Right cardiac atrium (tissue), 5 donors: Measurements from ENCODE around the gene MC1R. TPM values are rescaled to one million over a fixed set of nuclear protein-coding genes. Genes with fewer than 3 reads are reported as not detected.
"Not testable (repeated sequence)": the region's sequence is repeated elsewhere in the genome, so short reads cannot be mapped to it uniquely, and the experiment has no call there.

ENCODE experiments used
- ATAC-seq, 2 donors: fragments of 200-7000 bp; cut with Tn5 transposase; one replicate each; pipeline versions ENCODE4 v1.8.0 to v1.9.1; 2020; ENCODE audit warnings: moderate library complexity in 2 of 2, mild to moderate bottlenecking in 1 of 2
- DNase-seq, 3 donors: peaks; one replicate each; pipeline ENCODE4 v3.0.0-alpha.2; 2020
- H3K27ac ChIP-seq: one replicate; pipeline ENCODE4 v1.5.1; 2013; ENCODE audit warnings: mild to moderate bottlenecking, low read length, control low read depth, moderate library complexity
- H3K27me3 ChIP-seq: one replicate; pipeline ENCODE4 v1.6.1; 2013; ENCODE audit not compliant: control insufficient read depth, insufficient read depth
- H3K4me1 ChIP-seq: one replicate; pipeline ENCODE4 v1.6.1; 2013; ENCODE audit warnings: low read length; ENCODE audit not compliant: control insufficient read depth, insufficient read depth
- H3K4me3 ChIP-seq: one replicate; pipeline ENCODE4 v1.5.1; 2013; ENCODE audit warnings: low read length, control low read depth
- H3K9me3 ChIP-seq: one replicate; pipeline ENCODE4 v1.6.1; 2013; ENCODE audit warnings: low read length; ENCODE audit not compliant: control insufficient read depth
- WGBS: extraction: QIAGEN DNeasy Blood & Tissue Kit; methylation state at CpG from one replicate; pipeline ENCODE4 v1.1.7; 2013; 5-methylcytosine and 5-hydroxymethylcytosine counted together
- intact Hi-C, 4 donors: fragments of 100-400 bp; cut with DNase I; formaldehyde crosslinking; loops; one replicate each; pipeline versions ENCODE4 v1.11.0 to v1.14.0; 2022 to 2023
- polyA plus RNA-seq: library from polyadenylated mRNA; stranded (reverse); fragments of 200-250 nt; gene quantifications from one replicate; pipeline ENCODE4 v1.2.3, GENCODE V29; 2013
- total RNA-seq, 4 donors: library from RNA; stranded (reverse); fragmentation: NEBNext Ultra II Directional; extraction: Animal tissue kit (Norgen Biotek cat#: 25700); gene quantifications; one replicate each; pipeline ENCODE4 v1.2.1, GENCODE V29; 2021
- donor health status: healthy with polysubstance abuse.
- donor health status: DM: no; HTN: yes; CAD: no.
- donor health status: DM: no; HTN: no; CAD: no.
- donor health status: DM: no; HTN: yes; CAD: no; lungs with severe emphysema.
- donor health status: DM: yes; HTN: yes; CAD: no.

The MC1R gene
- total and polyA plus RNA-seq, 5 donors, result 1.3 to 2.6 (median 1.6) TPM

DNA sequence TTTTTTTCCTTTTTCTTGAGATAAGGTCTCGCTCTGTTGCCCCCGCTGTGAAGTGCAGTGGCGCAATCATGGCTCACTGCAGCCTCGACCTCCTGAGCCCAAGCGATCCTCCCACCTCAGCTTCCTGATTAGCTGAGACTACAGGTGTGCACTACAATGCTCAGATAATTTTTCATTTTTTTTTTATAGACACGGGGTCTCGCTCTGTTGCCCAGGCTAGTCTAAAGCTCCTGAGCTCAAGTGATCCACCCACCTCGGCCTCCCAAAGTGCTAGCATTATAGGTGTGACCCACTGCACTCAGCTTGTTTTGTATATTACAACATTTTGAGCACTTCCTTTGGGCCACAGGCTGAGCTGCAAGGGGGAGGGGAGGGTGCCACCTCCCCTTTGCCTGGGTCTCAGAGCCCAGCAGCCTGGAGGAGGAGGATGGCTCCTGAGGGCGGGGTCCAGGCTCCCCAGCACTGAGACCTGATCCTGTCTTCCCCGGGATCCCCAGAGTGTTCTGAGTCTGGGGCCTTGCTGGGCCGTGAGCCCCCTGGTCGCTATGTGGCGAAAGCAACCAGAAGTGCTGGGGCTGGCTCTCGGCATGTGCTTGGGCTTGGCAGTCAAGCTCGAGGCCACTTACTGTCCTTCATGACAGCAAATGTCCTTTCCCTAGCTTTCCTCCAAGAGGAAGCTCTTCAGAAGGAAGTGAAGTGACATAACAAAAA lies 38.0 kb downstream of the MC1R start:
- Histone ChIP-seq H3K27me3 (no peaks in the 10 kb centered on the region), H3K9me3 (no peaks in the 10 kb centered on the region), H3K4me3 (no peak overlapping the region), H3K4me1 (no peaks in the 10 kb centered on the region), H3K27ac (no peak overlapping the region)
- ATAC-seq (peak in 1 of 2 donors; percentile 9), DNase-seq (no peak)
- WGBS, result 88% methylated on average over 15 of the region's 15 CpGs
- intact Hi-C loops, result no loop called here

DNA sequence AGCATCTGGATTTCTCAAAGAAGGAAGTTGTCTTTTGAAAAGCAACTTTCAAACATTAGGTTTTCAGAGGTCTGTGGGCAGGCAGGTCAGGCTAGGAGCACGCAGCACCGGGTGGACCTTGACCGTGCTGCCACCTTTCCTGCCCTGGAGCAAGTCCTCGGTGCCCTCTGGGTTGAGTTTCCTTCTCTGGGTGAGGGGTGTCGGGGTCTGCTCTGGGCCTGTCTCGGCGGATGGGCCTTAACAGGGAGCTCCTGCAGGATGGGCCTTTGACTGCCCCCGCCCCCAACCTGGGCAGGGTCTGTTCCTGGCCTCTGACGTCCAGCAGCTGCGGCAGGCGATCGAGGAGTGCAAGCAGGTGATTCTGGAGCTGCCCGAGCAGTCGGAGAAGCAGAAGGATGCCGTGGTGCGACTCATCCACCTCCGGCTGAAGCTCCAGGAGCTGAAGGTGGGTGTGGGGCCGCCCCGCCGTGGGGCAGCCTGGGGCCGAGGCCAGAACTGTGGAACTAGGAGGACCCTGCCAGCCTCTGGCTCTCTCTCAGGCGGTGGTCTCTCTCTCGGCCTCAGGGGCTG lies 38.6 kb downstream of the MC1R start:
- 91% methylated on average over 23 of the region's 23 CpGs for WGBS
- DNase-seq (no peak), ATAC-seq (no peak)
- Histone ChIP-seq H3K27me3 (no peaks in the 10 kb centered on the region), H3K4me3 (no peak overlapping the region), H3K9me3 (no peaks in the 10 kb centered on the region), H3K4me1 (no peaks in the 10 kb centered on the region), H3K27ac (no peak overlapping the region)
- intact Hi-C loops, result no loop called here

DNA sequence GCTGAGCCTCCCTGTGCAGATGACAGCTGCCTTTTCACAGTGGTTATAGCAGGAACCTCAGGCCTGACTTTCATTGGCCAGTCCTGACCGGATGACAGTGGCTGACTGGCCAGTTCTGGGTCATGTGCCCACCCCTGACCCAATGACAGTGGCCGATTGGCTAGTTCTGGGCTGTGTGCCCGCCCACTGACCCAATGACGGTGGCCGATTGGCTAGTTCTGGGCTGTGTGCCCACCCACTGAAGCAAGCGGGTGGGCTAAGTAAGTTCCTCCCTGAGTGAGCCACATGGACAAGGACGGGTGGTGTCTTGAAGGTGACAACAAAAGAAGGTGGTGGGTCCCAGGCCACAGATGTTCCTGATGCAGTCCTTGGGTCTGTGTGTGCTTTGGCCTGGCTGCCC lies 39.4 kb downstream of the MC1R start:
- no peaks in the 10 kb centered on the region for H3K9me3 ChIP-seq
- H3K4me1 ChIP-seq, result no peaks in the 10 kb centered on the region
- intact Hi-C loops, result no loop called here
- no peaks in the 10 kb centered on the region for H3K27me3 ChIP-seq
- ATAC-seq (peak; percentile 61 to 66), DNase-seq (peak; percentile 49 to 82 (median 78))
- WGBS, result 88% methylated on average over 7 of the region's 7 CpGs
- H3K4me3 ChIP-seq, result no peak overlapping the region
- H3K27ac ChIP-seq, result no peak overlapping the region

DNA sequence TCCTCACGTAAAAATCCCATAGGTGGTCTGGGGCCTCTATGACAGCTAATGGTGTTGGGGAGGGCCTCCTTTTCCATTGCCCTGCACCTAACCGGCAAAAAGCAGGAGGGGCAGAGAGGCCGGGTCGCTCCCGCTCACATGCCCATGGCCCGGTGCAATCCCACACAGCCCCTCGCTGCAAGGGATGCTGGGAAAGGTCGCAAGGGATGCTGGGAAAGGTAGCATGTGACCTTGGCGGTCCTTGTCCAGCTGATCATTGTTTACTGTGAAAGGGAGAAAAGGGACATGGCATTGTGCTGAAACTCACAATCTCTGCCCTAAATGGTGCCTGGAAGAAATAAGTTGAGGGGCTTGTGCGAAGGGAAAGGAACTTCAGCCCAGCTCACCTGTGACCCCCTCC lies 39.9 kb downstream of the MC1R start:
- no peak for ATAC-seq
- Histone ChIP-seq H3K4me1 (no peaks in the 10 kb centered on the region), H3K4me3 (no peak overlapping the region), H3K9me3 (no peaks in the 10 kb centered on the region), H3K27ac (no peak overlapping the region), H3K27me3 (no peaks in the 10 kb centered on the region)
- peak in 1 of 3 donors; percentile 46 for DNase-seq
- intact Hi-C loops, result no loop called here
- WGBS, result 97% methylated on average over 10 of the region's 10 CpGs

DNA sequence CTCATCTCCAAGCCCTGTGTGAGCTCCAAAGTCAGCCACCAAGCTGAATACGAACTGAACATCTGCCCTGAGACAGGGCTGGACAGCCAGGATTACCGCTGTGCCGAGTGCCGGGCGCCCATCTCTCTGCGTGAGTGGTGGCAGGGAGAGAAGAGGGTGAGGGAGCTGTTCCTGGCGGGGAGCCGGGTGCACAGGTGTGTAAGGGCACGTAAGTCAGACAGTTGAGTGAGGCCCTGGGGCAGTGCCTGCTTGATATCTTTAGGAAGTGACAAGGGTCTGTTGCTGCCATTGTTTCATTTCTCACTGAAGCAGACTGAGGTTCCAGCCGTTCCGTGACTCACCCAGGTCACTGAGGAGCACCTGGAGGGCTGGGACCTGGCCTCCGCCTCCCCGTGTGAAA lies 42.3 kb downstream of the MC1R start:
- H3K4me3 ChIP-seq, result no peak overlapping the region
- intact Hi-C loops, result no loop called here
- H3K27me3 ChIP-seq, result no peaks in the 10 kb centered on the region
- no peaks in the 10 kb centered on the region for H3K4me1 ChIP-seq
- H3K9me3 ChIP-seq, result no peaks in the 10 kb centered on the region
- WGBS, result 93% methylated on average over 13 of the region's 13 CpGs
- ATAC-seq (no peak), DNase-seq (peak in 1 of 3 donors; percentile 42)
- H3K27ac ChIP-seq, result no peak overlapping the region

DNA sequence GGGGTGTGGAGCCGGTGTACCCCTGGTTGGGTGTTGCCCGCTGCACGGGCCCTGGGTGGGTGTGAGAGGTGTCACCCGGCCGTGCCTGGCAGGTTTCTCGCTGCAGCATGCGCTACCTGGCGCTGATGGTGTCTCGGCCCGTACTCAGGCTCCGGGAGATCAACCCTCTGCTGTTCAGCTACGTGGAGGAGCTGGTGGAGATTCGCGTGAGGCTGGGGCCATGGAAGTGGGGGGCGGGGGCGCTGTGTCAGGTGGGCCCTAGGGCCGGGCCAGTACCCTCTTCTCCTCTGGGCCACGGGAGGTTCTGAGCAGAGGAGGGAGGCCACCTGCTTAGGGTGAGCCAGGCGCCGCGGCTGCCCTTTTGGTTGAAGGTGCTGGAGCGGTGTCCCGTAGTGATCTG lies 43.3 kb downstream of the MC1R start:
- Histone ChIP-seq H3K9me3 (no peaks in the 10 kb centered on the region), H3K4me3 (no peak overlapping the region), H3K27me3 (no peaks in the 10 kb centered on the region), H3K4me1 (no peaks in the 10 kb centered on the region), H3K27ac (no peak overlapping the region)
- DNase-seq (peak in 1 of 3 donors; percentile 28), ATAC-seq (no peak)
- 96% methylated on average over 23 of the region's 23 CpGs for WGBS
- intact Hi-C loops, result no loop called here

DNA sequence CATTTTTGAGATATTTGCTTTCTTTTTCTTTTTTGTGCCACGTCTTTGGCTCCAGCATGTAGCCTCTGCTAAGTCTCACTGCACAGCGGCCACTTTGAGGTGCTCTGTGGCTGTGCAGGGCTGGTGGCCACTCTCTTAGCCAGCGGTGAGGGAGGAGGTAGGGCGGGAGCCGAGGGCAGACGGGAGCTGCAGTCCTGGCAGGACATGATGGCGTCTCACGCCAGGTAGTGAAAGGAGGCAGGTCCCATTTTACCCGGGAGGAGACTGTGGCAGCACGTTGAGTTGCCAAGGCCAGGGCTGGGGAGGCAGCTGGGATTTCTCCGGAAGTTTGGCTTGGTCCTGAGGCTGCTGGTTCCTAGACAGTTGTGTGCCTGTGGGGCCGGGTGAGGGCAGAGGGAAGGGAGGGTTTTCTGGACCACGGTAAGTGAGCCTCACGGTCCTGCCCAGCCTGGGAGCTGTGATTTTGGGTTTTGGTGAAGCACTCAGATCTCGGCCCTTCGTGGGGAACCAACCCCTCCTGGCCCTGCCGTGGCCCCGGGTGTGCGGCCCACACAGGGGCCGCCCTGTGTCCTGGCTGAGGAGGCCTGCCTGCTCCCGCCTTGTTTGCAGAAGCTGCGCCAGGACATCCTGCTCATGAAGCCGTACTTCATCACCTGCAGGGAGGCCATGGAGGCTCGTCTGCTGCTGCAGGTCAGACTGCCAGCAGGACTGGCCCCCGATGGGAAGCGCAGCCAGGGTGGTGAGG lies 44.3 kb downstream of the MC1R start:
- Histone ChIP-seq H3K27ac (no peak overlapping the region), H3K9me3 (no peaks in the 10 kb centered on the region), H3K4me3 (no peak overlapping the region), H3K4me1 (no peaks in the 10 kb centered on the region), H3K27me3 (no peaks in the 10 kb centered on the region)
- ATAC-seq (no peak), DNase-seq (no peak)
- intact Hi-C loops, result no loop called here
- WGBS, result 84% methylated on average over 26 of the region's 26 CpGs

DNA sequence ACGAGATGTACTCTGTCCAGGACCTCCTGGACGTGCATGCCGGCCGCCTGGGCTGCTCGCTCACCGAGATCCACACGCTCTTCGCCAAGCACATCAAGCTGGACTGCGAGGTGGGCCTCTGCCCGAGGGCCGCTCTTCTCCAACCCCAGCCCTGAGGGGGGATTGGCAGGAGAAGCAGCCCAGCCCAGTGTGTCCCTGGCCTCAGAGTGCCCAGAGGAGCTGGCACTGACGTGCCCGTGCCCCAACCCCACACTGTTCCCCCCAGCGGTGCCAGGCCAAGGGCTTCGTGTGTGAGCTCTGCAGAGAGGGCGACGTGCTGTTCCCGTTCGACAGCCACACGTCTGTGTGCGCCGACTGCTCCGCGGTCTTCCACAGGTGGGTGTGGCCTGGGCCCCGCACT lies 45.5 kb downstream of the MC1R start:
- ATAC-seq (no peak), DNase-seq (no peak)
- H3K4me3 ChIP-seq, result no peak overlapping the region
- WGBS, result 89% methylated on average over 25 of the region's 25 CpGs
- H3K9me3 ChIP-seq, result no peaks in the 10 kb centered on the region
- intact Hi-C loops, result no loop called here
- H3K4me1 ChIP-seq, result no peaks in the 10 kb centered on the region
- no peaks in the 10 kb centered on the region for H3K27me3 ChIP-seq
- no peak overlapping the region for H3K27ac ChIP-seq

DNA sequence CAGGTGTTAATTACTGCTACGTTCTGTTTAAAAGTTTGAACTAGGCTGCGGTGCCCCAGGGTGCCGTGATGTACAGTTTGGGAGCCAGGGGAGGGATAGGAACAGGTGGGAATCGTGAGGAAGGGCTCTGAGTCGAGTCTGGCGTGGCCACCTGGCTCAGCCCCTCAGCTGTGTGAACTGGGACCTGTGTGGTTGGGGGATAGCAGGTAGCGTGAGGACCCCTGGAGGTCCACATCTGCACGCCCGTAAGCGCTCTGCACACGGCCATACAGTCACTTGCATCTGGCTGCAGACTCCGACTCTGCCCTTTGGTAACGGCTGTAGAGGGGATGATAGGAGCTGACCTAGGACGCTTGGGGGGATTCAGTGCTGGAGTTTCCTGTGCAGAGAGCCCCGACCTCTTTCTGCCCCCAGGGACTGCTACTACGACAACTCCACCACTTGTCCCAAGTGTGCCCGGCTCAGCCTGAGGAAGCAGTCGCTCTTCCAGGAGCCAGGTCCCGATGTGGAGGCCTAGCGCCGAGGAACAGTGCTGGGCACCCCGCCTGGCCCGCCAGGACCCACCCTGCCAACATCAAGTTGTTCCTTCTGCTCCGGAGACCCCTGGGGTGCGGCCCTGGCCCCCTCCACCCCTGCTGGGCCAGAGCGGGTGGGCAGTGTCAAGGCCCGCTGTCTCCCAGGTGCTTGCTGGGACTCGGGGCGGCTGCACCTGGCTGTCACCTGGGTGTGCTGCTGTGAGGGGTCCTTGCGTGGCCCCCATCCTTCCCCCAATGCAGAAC lies 47.0 kb downstream of the MC1R start:
- Histone ChIP-seq H3K4me1 (no peaks in the 10 kb centered on the region), H3K4me3 (no peak overlapping the region), H3K27me3 (no peaks in the 10 kb centered on the region), H3K27ac (no peak overlapping the region), H3K9me3 (no peaks in the 10 kb centered on the region)
- intact Hi-C loops, result no loop called here
- ATAC-seq (no peak), DNase-seq (peak in 1 of 3 donors; percentile 46)
- WGBS, result 88% methylated on average over 30 of the region's 30 CpGs

DNA sequence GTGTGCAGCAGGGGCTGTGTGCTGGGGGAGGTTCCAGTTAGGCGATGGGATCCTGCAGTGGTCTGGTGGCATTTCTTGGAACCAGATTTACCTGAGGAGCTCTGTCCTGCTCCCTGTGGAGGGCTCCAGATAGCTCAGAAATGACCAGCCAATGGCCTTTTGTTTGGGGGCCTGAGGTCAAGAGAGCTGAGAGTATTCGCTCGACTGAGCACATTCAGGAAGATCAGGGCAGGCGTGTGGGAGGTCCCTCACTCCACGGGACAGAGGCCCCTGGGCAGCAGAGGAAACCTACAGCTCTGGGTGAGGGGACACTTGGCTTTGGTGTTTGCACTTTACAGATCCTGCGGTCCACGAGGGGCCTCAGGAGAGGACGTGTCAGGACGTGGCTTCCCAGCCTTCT lies 48.1 kb downstream of the MC1R start:
- 75% methylated on average over 9 of the region's 9 CpGs for WGBS
- intact Hi-C loops, result no loop called here
- ATAC-seq (no peak), DNase-seq (no peak)
- no peaks in the 10 kb centered on the region for H3K9me3 ChIP-seq
- H3K4me3 ChIP-seq, result no peak overlapping the region
- no peaks in the 10 kb centered on the region for H3K27me3 ChIP-seq
- no peak overlapping the region for H3K27ac ChIP-seq
- peaks cover 9% of the 10 kb centered on the region for H3K4me1 ChIP-seq

DNA sequence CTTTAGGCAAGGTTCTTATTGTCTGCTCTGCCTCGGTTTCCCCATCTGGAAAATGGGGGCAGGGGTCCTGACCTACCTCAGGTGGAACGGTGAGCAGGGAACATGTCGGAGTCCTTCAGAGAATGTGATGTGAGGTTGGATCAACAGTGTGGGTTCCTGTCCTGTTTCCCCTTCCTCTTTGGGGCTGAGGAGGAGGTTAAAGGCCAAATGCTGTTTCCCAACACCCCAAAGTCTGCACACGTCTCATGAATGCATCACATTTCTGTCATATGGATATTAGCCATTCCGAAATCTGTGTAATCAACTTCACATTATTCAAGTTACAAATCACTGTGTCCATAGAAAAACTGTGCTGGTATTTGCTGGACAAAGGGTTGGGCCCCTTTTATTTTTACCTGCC lies 48.8 kb downstream of the MC1R start:
- DNase-seq, ATAC-seq, H3K4me3 ChIP-seq, intact Hi-C loops, H3K9me3 ChIP-seq, H3K4me1 ChIP-seq, H3K27ac ChIP-seq, H3K27me3 ChIP-seq: not testable (repeated sequence)
- 83% methylated on average over 5 of the region's 5 CpGs for WGBS
